ENCODE results near the gene IFT81. TPM values are rescaled to one million over a fixed set of nuclear protein-coding genes. Genes with fewer than 3 reads are reported as not detected.

The IFT81 gene
- total RNA-seq, 1 donor from 2014 or later = 13.1 TPM

- no peaks in the 10 kb centered on the region for H3K9me3 Mint-ChIP-seq (ENCODE audit: unreplicated experiment)
- TF ChIP-seq CTCF (IDR thresholded peaks at IDR 0.05) = no peak
- DNase-seq (ENCODE audit: extremely low spot score, unreplicated experiment) = no peak
- no peaks in the 10 kb centered on the region for H3K36me3 Mint-ChIP-seq (ENCODE audit: unreplicated experiment)
- H3K4me3 Mint-ChIP-seq (ENCODE audit: unreplicated experiment) = no peak overlapping the region
- no peaks in the 10 kb centered on the region for H3K27me3 Mint-ChIP-seq (ENCODE audit: unreplicated experiment)
- H3K27ac Mint-ChIP-seq (ENCODE audit: unreplicated experiment) = no peak overlapping the region
- peaks cover 31% of the 10 kb centered on the region for H3K4me1 Mint-ChIP-seq (ENCODE audit: unreplicated experiment)
Measured at GRCh38 chr12:110233212-110233903, 109.2 kb downstream of the IFT81 start.

- no peak overlapping the region for H3K27ac Mint-ChIP-seq (ENCODE audit: unreplicated experiment)
- peaks cover 31% of the 10 kb centered on the region for H3K4me1 Mint-ChIP-seq (ENCODE audit: unreplicated experiment)
- no peak overlapping the region for H3K4me3 Mint-ChIP-seq (ENCODE audit: unreplicated experiment)
- H3K9me3 Mint-ChIP-seq (ENCODE audit: unreplicated experiment) = no peaks in the 10 kb centered on the region
- no peak for DNase-seq (ENCODE audit: extremely low spot score, unreplicated experiment)
- no peak for TF ChIP-seq CTCF (IDR thresholded peaks at IDR 0.05)
- no peaks in the 10 kb centered on the region for H3K36me3 Mint-ChIP-seq (ENCODE audit: unreplicated experiment)
- H3K27me3 Mint-ChIP-seq (ENCODE audit: unreplicated experiment) = no peaks in the 10 kb centered on the region
Measured at GRCh38 chr12:110234331-110234751, 110.2 kb downstream of the IFT81 start.

GRCh38 chr12:110234755-110235154 lies 110.6 kb downstream of the IFT81 start:
- TF ChIP-seq CTCF (IDR thresholded peaks at IDR 0.05) = no peak
- Mint-ChIP-seq H3K9me3 (ENCODE audit: unreplicated experiment) (no peaks in the 10 kb centered on the region), H3K4me1 (ENCODE audit: unreplicated experiment) (peaks cover 31% of the 10 kb centered on the region), H3K27me3 (ENCODE audit: unreplicated experiment) (no peaks in the 10 kb centered on the region), H3K27ac (ENCODE audit: unreplicated experiment) (no peak overlapping the region), H3K4me3 (ENCODE audit: unreplicated experiment) (no peak overlapping the region), H3K36me3 (ENCODE audit: unreplicated experiment) (no peaks in the 10 kb centered on the region)
- no peak for DNase-seq (ENCODE audit: extremely low spot score, unreplicated experiment)

GRCh38 chr12:110235383-110235782 lies 111.2 kb downstream of the IFT81 start:
- Mint-ChIP-seq H3K4me1 (ENCODE audit: unreplicated experiment) (peaks cover 29% of the 10 kb centered on the region), H3K4me3 (ENCODE audit: unreplicated experiment) (no peak overlapping the region), H3K27ac (ENCODE audit: unreplicated experiment) (no peak overlapping the region), H3K9me3 (ENCODE audit: unreplicated experiment) (no peaks in the 10 kb centered on the region), H3K27me3 (ENCODE audit: unreplicated experiment) (no peaks in the 10 kb centered on the region), H3K36me3 (ENCODE audit: unreplicated experiment) (no peaks in the 10 kb centered on the region)
- DNase-seq (ENCODE audit: extremely low spot score, unreplicated experiment) = no peak
- no peak for TF ChIP-seq CTCF (IDR thresholded peaks at IDR 0.05)

GRCh38 chr12:110243227-110243626 lies 119.1 kb downstream of the IFT81 start:
- Mint-ChIP-seq H3K4me3 (ENCODE audit: unreplicated experiment) (no peak overlapping the region), H3K36me3 (ENCODE audit: unreplicated experiment) (peaks cover 8% of the 10 kb centered on the region), H3K27me3 (ENCODE audit: unreplicated experiment) (no peaks in the 10 kb centered on the region), H3K4me1 (ENCODE audit: unreplicated experiment) (peaks cover 22% of the 10 kb centered on the region), H3K9me3 (ENCODE audit: unreplicated experiment) (no peaks in the 10 kb centered on the region), H3K27ac (ENCODE audit: unreplicated experiment) (no peak overlapping the region)
- no peak for TF ChIP-seq CTCF (IDR thresholded peaks at IDR 0.05)
- no peak for DNase-seq (ENCODE audit: extremely low spot score, unreplicated experiment)
